ENCODE results near the gene TBC1D10A.

The TBC1D10A gene

GRCh38 chr22:30265823-30266444, 60.8 kb downstream of the TBC1D10A start:
- DNase-seq (ENCODE audit: low read depth in 2 of 2) = peak; percentile 55 to 72

- DNase-seq (ENCODE audit: low read depth in 2 of 2) = no peak
Observed at GRCh38 chr22:30265131-30265720, 61.5 kb downstream of the TBC1D10A start.

- DNase-seq (ENCODE audit: low read depth in 2 of 2) = no peak
Observed at GRCh38 chr22:30263883-30264282, 62.9 kb downstream of the TBC1D10A start.

- peak; percentile 63 to 81 for DNase-seq (ENCODE audit: low read depth in 2 of 2)
Observed at GRCh38 chr22:30262917-30263741, 63.6 kb downstream of the TBC1D10A start.

GRCh38 chr22:30262112-30262511, 64.6 kb downstream of the TBC1D10A start:
- no peak for DNase-seq (ENCODE audit: low read depth in 2 of 2)

GRCh38 chr22:30261134-30261533, 65.6 kb downstream of the TBC1D10A start:
- DNase-seq (ENCODE audit: low read depth in 2 of 2) = no peak

GRCh38 chr22:30260682-30261081, 66.1 kb downstream of the TBC1D10A start:
- no peak for DNase-seq (ENCODE audit: low read depth in 2 of 2)

GRCh38 chr22:30260276-30260675, 66.5 kb downstream of the TBC1D10A start:
- no peak for DNase-seq (ENCODE audit: low read depth in 2 of 2)

- DNase-seq (ENCODE audit: low read depth in 2 of 2) = no peak
Observed at GRCh38 chr22:30254314-30254713, 72.4 kb downstream of the TBC1D10A start.

GRCh38 chr22:30253205-30253852, 73.4 kb downstream of the TBC1D10A start:
- DNase-seq (ENCODE audit: low read depth in 2 of 2) = no peak

- DNase-seq (ENCODE audit: low read depth in 2 of 2) = no peak
Observed at GRCh38 chr22:30252411-30253204, 74.1 kb downstream of the TBC1D10A start.

GRCh38 chr22:30251711-30252110, 75.0 kb downstream of the TBC1D10A start:
- no peak for DNase-seq (ENCODE audit: low read depth in 2 of 2)

GRCh38 chr22:30250661-30251267, 76.0 kb downstream of the TBC1D10A start:
- DNase-seq (ENCODE audit: low read depth in 2 of 2) = no peak

GRCh38 chr22:30250039-30250565, 76.6 kb downstream of the TBC1D10A start:
- no peak for DNase-seq (ENCODE audit: low read depth in 2 of 2)

- DNase-seq (ENCODE audit: low read depth in 2 of 2) = no peak
Observed at GRCh38 chr22:30249049-30250038, 77.4 kb downstream of the TBC1D10A start.

GRCh38 chr22:30248484-30248883, 78.3 kb downstream of the TBC1D10A start:
- DNase-seq (ENCODE audit: low read depth in 2 of 2) = no peak

- DNase-seq (ENCODE audit: low read depth in 2 of 2) = no peak
Observed at GRCh38 chr22:30247974-30248373, 78.8 kb downstream of the TBC1D10A start.

- no peak for DNase-seq (ENCODE audit: low read depth in 2 of 2)
Observed at GRCh38 chr22:30247561-30247960, 79.2 kb downstream of the TBC1D10A start.

GRCh38 chr22:30246814-30247376, 79.8 kb downstream of the TBC1D10A start:
- DNase-seq (ENCODE audit: low read depth in 2 of 2) = no peak
